ENCODE data around the gene HS3ST5.
"Not testable (repeated sequence)": the region's sequence is repeated elsewhere in the genome, so short reads cannot be mapped to it uniquely, and the experiment has no call there.

Gene HS3ST5

DNA sequence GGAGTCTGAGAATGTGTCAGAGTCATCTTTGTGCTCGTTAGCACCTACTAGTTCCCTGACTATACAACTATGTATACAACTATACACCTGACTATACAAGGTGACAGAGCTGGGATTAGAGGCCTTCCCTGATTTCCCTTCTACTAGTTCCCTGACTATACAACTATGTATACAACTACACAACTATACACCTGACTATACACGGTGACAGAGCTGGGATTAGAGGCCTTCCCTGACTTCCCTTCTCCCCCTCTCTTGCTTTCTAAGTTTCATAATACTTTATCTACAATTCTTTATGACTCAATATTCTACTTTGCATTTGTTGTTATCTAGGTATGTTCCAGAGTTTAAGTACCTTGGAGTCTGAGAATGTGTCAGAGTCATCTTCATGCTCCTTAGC, 68.0 kb downstream of the HS3ST5 start:
- DNase-seq: no peak

DNA sequence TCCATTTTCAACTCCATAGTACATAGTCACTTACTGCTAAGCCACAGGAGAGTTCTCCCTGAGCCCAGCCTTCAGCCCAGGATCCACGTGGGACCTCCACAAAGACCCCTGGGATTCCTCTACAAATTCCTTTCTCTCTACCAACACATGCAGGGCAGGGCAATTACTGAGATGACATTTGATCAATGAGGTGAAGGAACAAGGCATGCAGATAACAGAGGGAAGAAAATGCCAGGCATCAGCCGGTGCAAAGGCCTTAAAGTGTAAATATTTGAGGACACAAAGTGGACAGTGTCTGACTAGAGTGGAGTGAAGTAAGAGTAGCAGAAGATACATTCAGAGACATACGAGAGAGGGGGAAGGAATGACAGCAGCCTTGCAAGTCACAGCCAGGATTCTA, 70.2 kb downstream of the HS3ST5 start:
- DNase-seq: no peak

DNA sequence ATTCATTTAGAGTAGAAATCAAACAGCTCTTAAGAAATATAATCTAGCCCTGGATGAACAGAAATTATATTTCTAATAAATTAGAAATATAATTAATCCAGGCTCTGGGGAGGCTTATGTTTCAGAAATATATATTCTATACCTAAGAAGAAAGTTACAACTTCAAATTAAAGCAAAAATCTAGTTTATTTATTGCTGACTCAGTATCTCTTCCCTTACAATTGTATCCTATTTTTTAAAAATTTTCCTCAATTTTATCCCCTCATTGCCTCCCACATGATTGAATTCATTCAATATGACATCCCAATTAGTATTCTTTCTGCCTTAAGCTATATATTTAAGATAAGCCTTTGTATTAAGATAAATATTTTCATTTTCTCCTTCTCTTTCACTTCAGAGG, 71.4 kb downstream of the HS3ST5 start:
- no peak for DNase-seq

DNA sequence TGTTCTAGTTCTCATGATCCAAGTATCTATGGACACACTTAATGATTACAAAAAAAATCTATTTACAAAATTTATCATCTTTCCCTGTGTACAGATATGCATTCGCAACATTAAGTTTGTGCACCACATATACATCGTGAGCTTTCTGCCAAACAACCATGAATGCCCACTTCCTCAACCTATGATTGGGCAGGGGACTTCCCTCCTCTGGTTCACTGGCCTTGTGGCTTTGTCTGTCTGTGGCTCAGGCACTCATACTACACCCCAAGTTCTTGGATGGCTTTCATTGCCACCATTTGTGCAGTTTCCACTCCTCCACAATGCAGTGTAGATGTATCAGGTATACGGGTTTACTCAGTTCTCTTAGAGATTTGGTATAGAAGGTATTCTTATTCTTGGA, 74.9 kb downstream of the HS3ST5 start:
- no peak for DNase-seq

DNA sequence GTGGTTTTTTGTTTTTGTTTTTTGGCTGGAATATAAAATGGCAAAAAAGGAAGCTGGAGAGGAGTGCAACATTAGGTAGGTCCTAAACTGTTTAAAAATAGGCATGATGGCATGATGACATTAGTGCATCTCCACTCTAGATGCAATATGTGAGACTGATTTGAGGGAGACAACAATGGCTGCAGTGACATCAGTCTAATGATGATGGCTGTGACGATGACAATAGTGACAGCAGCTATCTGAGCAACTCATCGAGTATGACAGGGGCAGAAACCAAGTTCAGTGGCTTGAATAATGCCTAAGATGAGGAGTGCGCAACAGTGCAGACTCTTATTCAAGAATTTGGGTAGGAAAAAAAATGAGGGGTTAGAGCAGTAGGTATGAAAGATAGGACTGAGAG, 82.0 kb downstream of the HS3ST5 start:
- no peak for DNase-seq

DNA sequence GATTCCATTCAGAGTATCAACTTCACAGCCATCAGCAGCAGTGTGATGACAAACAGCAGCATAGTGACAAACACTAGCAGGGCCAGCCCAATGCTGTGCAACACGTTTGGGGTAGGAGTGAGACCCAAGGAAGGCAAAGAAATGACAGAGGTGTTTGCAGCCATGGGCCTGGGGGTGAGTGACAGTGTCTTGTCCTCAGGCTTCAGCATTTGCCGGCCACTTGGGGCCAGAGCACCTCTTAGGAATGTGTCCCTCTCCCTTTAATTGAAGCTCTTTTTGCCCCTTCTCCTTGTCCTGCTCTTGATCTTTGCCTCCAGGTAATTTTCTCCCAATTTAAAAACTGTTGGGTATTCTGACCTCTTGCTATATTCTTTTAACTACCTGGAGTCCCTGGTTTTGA, 84.4 kb downstream of the HS3ST5 start:
- no peak for DNase-seq

DNA sequence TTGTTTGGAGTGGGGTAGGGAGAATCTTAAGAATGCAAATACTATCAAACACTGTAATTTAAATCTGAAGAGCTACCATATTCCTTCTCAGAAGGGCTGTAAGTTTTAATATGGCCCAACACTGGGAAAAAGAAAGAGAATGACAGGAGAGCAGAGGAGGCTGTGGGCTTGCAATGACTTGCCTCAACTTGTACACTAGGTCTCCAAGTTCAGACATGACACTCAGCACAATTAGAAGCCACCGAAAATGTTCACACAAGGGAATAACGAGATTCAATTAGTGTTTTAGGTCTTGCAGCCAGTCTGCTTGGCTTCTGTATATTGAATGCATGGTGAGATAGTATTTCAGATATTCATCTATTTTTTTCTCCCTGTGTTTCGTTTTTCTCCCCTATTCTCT, 89.4 kb downstream of the HS3ST5 start:
- DNase-seq: no peak

DNA sequence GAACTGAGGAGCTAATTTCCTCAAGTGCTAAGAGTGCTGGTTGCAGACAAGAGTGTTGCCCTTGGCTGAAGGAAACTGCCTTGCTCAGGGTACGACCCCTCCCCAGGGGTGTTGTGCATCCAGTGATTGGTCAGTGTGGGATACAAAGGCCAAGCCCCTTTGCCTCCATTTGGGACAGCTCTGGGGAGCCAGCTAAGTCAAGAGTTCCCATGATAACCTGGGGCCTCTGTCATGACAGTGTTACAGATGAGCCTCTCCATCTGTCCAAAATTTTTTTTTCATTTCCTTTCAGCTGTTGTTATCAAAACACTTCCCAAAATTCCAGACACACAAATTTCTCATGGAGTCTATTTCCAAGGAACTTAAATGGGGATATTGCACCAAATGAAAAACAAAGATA, 93.3 kb downstream of the HS3ST5 start:
- DNase-seq: no peak

DNA sequence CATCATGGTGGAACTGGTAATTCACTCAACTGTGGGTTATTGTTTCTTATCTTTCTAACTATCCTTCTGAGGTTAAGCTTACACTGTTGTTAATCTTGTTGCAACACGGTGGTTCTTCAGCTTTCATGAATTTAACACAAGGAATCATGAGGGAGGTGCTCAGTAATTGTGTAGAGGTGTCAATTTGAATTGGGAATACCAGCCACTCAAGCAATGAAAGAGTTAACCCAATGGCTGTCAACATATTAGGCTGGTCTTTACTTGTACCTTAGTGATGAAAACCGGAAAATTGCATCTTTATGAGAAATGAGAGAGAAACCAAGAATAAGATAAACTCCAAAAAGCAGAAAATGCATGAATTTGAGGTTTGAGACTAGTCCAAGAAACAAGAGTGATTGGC, 95.7 kb downstream of the HS3ST5 start:
- no peak for DNase-seq

DNA sequence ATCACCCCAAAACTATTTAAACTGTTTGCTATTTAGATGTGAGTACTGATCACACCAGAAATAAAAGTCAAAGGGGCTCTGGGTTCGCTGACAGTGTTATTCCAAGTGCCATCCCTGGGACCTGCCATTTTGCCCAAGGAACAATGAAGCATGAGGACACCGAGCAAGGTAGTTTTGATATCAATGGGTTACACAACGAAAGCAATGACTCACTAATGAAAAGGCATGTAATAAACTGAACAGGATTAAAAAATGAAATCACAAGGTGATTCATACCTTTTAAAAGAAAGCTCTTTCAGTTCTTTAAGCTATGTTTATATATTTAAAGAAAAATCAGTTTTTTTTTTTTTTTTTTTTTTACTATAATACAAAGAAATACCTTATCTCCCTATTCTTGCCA, 102.0 kb downstream of the HS3ST5 start:
- DNase-seq: no peak

DNA sequence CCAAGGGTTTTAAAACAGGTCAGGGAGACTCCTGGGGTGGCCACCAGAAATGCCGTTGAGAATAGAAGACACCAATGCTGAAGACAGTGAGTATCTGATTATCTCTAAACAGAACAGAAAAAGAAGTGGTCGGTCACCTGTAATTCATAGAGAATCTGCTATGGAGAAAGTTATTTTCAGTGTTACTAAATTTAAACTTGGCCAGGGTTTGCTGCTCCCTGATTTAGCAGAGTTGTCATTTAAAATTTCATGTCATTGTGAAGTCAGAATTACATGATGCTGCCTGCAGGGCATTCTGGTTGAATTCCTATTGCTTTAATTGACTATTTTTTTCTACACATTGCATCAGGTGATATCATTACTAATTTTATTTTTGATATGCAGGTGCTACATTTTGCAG, 114.1 kb downstream of the HS3ST5 start:
- no peak for DNase-seq

DNA sequence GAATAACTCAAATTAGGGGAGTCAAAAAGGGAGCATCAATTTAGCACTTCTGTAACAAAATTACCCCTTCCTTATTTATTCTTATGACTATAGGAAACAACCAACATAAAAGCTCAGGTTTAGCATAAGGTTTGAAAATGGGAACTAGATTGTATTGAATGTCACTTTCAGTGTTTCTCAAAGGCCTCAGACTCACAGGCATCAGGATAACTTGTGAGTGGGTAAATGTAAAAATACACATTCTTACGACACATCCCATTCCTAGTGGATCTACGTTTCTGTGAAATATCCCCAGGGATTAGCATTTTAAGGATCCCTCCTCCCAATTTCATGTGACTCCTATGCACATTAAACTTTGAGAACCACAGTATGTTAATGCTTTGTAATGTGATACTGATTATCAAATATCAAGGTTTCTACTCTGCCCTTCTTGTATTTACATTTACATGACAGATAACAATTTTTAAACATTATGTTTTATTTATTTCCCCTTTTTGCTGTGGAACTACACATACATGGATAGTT, 114.8 kb downstream of the HS3ST5 start:
- DNase-seq: no peak

DNA sequence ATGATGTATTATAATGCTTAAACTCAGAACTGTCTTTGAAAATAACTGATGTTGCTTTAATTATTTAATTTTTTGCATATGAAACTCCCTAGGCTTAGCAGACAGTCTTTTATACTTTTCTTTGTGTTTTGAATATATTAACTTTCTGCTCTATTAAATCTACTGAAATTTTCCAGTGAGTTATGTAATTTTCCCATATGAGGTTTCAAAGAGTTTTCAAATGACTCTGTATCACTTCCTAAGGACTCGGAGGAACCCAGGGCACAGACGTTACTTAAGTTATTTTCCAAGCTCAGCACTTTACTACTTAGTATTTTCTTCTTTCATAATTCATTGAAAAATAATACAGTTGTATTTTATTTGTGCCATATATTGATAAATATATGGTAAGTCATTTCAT, 122.6 kb downstream of the HS3ST5 start:
- no peak for DNase-seq

DNA sequence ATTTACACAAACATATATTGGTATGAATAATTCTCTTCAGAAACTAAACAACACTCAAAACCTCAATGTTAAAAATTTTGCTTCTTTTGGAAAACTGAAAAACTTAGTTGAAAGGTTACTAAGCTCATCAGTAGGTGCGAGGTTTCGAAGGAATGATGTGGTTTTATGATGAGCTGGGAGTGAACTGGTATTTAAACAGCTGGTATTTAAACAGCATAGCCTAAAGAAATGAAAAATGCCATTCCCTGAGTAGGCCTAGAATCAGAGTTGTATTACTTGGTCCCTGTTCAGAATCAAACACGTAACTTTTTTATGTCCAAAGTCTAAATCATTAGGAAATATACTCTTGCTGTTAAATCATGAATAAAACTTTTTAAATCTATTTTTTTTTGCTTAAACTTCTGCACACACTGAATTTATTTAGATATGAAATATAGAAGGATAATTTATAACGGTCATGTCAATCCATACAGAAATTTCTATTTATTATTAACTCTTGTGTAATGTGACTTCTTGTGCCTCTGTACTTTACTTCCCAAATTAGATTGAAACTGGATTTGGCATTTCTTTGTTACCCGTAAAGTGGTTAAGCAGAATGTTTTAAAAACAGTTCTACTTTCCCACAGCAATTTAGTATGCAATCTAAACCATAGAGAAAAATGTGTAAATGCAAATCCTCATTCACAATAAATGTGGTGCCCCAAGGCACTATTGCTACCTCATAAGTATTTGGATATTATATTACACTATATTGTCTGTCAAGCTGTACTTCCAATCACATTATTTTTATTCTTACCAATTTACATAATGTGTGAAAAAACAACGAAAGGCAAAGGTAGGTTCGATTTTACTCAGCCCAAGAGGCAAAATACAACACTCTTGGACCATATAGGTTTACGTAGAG, 124.1 kb downstream of the HS3ST5 start:
- DNase-seq: no peak

DNA sequence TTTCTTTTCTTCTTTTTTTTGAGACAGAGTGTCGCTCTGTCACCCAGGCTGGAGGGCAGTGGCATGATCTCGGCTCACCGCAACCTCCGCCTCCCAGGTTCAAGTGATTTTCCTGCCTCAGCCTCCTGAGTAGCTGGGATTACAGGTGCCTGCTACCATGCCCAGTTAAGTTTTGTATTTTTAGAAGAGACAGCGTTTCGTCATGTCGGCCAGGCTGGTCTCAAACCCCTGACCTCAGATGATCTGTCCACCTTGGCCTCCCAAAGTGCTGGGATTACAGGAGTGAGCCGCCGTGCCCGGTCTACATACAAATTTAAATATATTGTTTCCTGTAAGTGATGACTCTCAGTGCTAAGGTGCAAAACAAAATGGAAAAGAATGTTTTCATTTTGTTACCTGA, 124.8 kb downstream of the HS3ST5 start:
- not testable (repeated sequence) for DNase-seq

DNA sequence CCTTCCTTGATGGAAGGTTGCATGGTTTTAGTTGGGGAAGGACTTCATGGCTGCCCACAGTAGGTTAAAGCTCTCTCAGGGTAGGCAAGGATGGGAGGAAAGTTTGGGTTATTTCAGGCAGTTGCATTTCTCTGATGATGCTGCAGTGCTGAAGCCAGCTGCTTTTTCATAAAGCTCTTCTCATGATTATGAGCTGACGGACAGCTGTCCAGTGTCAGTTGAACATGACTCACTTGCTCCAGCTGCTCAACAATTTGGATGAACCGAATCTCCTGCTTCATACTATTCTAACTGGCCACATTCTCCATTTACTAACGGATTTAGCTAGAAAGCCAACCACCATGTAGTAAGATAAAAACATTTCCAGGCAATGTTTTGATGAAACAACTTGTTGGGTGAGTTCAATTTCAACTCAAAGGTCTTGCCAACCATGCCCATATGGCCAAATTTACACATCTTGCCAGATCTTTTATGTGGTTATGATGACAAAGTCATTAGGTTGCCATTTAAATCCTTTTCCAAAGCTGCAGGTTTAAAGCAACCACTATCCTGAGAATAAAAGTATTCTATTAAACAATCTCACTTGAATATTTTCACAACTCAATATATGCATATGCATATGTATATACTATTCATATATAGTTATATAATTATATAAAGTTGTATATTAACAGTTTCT, 125.9 kb downstream of the HS3ST5 start:
- DNase-seq: no peak

DNA sequence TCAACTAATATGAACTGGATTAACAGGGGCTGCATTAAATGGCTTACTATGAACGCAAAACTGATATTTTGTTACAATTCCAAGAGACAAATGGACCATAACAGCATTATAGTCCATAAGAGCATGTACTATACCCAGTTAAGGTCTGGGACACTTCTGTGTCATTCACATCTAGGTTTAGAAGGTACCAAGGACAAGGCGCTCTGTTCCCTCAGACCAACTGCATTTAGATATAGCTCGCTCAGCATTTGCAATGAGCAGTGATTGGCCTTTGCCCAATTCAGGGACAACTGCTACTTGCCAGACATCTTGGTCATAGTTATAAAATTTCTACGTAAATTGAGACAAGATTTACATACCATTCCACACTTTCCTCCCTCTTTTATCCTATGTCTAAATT, 132.4 kb downstream of the HS3ST5 start:
- no peak for DNase-seq

DNA sequence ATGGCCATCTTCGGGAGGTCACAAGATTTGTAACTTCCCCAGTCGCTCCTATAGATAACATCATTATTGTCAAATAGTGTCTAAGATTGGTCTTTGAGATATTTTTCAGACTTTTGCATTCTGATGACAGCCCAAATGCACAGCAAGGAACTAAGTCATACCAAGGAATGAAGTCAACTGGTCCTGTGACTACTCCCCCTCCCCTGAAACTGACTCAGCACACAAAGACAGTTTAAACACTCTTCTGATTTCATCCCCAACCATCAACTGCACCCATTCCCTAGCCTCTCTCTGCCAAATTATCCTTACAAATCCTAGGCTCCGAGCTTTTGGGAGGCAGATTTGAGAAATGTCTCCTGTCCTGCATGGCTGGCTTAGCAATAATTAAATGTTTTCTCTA, 139.4 kb downstream of the HS3ST5 start:
- no peak for DNase-seq

DNA sequence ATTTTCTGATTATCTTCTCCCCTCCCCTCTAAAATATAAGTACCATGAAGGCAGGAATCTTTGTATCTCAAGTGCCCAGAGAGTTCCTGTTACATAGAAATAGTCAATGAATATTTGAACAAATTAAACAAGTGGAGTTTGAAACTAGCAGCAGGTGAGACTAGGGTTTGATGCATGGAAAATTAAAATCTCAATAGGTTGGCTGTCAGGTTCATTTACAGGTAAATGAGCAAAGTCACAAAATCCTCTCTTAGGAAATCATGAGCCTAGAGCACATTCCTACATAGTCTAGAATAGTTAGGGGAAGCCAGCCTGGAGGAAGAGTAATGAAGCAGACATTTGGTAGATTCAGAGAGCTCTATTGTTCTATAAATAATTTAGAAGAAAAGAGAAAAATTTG, 140.4 kb downstream of the HS3ST5 start:
- DNase-seq: no peak

DNA sequence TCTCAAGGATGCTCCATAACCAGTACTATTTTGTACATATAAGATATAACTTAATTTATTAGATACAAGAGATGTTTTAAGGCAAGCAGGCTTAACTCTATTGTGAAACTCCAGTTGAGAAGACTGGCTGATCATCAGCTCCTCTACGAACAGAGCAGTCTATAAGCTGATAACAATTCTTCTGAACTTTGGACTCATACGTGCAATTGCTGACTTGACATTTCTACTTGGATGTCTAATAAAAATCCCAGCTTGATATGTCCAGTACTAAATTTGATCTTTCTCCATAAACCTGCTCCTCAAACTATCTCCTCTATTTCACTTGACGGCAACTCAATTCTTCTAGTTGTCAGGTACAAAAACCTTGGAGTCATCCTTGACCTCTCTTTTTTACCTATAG, 141.9 kb downstream of the HS3ST5 start:
- no peak for DNase-seq

DNA sequence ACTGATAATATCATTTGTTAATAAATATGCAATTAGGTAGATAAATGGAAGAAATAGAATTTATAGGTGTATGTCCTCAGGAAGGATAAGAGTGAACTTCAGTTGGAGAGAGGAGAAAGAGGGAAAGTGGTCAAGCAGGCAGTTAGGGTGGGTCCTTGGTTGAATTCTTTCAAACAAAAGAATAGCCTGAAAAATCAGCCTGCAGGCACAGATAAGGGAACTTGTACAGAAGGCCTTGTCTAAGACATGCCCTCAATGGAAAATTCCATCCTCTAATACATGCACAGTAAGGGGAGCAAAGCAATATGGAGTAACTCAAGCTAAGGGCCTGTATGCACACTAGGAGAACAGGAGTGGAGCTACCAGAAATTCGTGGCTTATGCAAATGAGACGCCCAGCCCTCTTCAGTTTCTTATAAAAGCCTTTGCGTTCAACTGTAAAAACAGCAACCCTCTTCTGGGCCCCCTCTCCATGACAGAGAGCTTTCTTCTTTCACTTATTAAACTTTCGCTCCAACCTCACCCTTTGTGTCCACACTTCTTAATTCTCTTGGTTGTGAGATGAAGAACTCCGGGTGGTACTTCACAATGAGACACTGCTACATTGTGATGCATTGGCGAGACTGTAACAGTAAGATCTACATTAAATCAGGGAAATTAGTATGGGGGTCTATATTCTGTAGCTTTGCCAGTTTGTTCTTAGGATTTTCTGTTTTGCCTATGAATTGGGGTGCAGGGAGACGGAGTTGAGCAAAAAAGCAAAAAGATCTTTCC, 147.0 kb downstream of the HS3ST5 start:
- no peak for DNase-seq

DNA sequence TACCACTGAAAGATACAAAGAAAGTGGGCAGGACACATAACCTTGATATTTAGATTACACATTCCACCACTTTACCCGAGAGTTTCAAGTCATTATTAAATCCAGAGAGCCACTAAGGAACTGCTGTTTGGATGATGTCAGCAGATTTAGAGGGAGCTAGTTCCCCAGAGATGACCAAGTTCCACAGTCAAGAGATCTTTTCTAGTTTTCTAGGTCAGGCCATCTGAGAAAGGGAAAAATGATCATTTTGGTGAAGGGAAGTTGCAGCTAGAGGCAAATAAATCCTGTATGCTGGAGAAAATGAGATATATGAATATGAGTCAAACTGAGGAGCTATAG, 147.8 kb downstream of the HS3ST5 start:
- DNase-seq: no peak

DNA sequence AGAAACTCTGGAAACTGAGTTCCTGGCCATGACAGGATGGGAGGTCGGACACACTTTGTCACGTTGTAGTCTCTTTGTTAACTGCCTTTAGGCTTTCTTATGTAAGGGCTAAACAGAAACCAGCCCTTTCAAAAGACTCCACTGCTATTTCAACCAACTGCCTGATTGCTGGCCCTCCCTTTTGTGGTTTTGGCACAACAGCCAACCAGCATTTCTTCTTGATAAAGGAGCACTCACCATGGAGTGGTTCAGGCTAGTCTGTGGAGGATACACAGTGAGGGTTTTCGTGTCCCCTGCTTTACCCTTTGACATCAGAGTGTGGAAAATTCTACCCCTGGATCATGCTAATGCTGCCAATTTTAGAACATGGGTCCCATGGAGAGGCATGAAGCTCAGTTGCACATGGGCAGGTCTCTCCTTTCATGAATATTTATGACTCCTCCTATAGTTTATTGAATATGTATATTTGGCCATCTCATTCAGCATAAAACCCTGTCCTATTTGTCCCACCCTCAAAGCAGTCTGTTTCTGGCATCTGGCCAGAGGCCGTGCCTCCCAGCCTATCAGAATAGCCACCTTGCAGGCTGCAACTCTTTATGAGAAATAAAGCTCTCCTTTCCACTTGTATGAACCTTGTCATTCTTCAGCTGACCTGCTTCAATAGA, 148.3 kb downstream of the HS3ST5 start:
- DNase-seq: no peak
